ENCODE data around the gene PABPC4L.
"Not testable (repeated sequence)": the region's sequence is repeated elsewhere in the genome, so short reads cannot be mapped to it uniquely, and the experiment has no call there.

PABPC4L gene

DNA sequence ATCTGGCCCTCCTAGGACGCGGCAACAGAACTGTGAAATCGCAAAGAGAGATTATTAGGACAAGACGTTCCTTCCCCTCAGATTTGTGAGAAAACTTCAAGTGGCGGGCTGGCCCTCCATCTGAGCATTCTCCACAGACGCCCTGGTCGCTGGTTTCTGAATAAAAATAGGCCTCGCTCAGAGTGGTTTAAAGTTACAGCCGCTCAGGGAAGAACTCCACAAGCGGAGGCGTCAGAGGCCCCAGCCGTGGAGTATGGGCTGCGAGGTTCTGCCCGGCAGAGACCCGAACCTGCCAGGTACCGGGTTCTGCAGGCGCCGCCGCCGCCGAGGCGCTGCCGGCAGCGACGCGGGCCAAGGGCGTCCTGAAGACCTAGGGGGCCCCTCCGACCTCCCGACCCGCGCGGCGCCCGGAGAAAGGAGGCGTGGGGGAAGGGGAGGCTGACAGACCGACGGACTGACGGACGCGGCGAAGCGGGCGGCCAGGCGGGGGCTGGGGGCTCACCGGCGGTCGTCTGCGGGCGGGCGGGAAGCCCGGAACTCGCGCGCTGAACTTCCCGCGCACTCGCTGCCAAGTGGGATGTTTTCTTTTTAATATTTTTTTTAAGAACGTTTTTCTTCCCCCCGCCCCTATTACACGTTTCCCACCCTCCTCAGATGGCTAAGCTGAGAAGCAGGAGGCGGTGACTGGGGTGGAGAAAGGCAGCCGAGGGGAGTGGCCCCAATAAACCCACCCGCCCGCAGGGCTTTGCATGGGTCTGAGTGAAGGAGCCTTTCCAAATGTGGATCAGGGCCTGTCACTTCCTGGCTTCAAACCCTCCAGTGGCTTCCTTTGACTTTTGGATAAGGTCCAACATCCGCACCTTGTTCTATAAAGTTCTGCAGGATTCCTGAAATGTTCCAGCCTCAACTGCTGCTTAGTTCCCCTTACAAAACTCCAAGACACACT lies at the start of gene PABPC4L:
Gene PABPC4L (minus strand): TSS at position 574 of the 946 bp plus-strand sequence. CDS start 770 bp downstream, outside the sequence.
- DNase-seq (ENCODE audit: low read depth, low spot score): no peak

DNA sequence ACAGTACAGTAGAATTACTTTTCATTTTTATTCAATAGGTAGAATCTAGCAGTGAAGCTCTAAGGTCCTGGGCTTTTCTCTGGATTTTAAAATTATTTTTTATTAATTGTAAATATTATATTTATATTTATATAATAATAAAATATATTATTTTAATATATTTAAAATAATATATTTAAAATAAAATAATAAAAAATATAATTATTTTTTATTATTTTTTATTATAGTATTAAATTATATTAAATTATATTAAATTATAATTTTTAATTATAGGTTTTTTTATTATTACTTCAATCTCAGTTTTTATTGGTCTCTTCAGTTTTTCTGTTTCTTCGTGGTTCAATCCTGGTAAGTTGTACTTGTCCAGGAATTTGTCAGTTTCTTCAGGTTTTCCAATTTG lies 49.7 kb upstream of the PABPC4L start:
- DNase-seq (ENCODE audit: low read depth, low spot score): no peak

DNA sequence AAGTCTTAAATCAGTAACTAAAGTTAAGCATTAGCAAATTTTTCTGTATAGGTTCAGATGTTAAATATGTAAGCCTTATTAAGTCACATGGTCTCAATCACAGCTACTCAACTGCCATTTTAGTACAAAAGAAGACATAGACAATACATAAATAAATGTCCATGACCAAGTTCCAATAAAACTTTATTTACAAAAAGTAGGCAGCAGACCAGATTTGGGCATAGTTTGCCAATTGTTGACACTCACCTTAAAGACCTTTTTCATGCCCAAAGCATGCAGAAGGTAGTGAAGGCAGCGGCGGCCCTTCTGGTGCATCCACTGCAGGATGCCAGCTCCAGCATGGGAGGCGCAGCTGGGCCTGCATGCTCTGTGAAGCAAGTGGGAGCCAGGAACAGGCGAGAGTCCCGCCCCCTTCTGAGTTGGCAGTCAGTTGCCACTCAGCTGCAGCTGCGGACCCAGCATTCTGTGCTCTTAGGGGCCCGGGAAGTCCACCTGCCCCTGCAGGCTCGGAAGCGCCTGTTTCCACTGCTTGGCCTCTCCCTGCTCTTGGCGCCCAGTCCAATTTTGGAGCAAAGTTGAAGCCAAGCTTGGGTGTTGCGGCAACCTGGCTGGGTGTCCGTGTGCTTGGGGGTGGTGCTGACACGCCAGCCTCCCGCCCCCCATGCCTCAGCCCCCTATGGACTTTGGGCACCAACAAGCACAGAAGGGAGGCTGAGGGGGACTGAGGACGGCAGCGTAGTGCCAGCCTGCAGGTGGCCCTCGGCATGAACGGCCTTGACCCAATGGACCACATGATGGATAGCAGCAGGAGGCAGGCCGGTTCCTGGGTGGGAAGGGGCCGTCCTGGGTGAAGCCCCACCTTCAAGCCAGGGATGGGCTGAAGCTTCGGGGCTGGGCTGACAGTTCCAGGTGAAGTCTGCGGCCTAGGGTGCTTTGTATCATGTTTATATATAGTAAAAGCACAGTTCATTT lies 42.4 kb upstream of the PABPC4L start:
- DNase-seq (ENCODE audit: low read depth, low spot score): no peak

DNA sequence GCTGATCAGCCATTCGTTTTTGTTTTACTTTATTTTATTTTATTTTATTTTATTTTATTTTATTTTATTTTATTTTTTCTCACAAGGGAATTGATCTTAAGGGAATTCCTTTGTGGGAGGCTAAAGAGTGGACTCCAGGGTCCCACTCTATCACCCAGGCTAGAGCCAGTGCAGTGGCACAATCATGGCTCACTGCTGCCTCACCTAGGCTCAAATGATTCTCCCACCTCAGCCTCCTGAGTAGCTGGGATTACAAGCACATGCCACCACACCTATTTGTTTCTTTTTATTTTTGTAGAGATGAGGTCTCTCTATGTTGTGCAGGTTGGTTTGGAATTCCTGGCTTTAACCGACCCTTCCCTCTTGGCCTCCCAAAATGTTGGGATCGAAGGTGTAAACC lies 17.5 kb upstream of the PABPC4L start:
- DNase-seq (ENCODE audit: low read depth, low spot score): no peak

DNA sequence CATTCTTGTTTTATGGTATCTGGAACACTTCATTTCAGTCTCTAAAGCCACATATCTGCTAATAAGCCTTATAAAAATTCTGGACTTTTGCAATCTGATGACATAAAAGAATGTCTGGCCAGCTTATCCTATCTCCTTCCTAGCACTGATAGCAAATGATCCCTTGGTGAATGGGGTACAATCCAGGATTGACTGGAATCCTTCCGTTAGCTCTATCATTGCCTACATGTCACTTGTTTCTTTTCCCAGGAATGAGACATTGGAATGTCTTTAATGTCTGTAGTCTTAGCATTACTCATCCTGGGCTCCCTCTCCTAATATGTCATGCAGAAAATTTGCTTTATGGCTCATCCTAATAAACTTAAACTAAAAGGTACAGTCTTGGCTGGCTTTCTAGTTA lies 14.8 kb upstream of the PABPC4L start:
- no peak for DNase-seq (ENCODE audit: low read depth, low spot score)

DNA sequence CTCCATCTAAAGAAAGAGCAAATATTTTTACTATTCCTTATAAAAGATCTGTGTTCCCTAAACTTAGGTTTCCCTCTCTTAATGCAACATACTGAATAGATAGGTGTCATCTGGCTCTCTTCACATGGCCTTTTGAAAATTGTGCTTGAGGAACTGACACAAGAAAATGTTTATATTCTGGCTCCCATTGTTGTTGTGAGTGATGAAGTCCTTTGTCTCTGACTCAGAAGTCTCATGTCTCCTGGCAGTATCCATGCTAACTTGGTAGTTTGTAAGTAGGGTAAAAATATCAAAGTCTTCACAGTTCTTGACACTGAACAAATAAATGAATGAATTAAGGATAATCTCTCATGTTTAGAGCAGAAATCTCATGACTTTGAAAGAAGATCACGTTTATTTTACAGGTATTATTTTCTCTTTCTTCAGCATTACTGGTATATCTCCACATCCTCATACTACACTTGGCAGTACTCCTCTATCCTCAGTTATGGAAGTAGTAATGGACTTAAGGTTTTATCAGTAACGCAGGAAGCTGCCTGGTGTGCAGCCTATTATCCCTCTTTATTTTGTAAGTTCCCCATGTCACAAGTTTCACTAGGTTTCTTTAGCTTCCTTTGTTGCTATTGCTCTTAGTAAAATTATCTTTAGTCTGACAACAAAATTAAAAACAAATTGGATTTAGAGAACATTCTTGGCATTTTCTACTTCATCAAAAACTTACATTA lies 14.2 kb upstream of the PABPC4L start:
- DNase-seq (ENCODE audit: low read depth, low spot score): no peak

DNA sequence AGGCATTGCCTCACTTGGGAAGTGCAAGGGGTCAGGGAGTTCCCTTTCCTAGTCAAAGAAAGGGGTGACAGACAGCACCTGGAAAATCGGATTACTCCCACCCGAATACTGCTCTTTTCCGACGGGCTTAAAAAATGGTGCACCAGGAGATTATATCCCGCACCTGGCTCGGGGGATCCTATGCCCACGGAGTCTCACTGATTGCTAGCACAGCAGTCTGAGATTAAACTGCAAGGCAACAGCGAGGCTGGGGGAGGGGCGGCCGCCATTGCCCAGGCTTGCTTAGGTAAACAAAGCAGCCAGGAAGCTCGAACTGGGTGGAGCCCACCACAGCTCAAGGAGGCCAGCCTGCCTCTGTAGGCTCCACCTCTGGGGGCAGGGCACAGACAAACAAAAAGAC lies 6.4 kb upstream of the PABPC4L start:
- DNase-seq (ENCODE audit: low read depth, low spot score): not testable (repeated sequence)

DNA sequence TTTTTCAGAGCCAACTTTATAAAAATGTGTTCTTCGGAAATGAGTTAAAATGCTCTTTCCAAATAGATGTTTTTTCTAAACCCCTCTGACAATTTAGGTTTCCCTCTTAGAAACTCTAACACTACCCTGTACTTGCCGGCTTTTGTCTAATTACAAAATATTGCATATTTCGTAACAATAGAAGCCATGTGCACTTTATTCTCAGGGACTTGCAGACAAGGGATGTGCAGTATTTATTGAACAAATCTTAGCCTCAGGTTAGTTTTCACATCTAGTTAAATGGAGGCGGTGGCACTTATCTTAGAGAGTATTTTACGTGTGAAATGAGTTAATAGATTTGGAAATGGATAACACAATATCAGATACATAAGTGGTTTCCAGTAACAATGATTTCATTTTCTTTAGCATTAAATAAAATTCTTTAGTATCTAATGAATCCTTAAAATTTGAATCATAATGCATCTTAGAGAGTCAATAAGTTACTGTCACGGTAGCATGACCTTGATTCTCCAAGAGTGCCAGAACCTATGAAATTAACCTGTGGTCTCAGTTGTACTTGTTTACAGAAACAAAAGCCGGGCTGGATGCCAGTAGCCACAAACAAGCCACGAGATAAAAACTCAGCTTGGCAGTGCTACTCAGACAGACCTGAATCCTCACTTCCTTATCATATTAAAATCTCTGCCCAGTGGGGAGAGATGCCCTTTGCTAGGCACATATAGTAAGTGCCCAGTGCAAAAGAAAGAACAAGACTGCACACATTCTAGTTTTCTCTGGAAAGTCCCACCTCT lies 772 bp upstream of the PABPC4L start:
- no peak for DNase-seq (ENCODE audit: low read depth, low spot score)

DNA sequence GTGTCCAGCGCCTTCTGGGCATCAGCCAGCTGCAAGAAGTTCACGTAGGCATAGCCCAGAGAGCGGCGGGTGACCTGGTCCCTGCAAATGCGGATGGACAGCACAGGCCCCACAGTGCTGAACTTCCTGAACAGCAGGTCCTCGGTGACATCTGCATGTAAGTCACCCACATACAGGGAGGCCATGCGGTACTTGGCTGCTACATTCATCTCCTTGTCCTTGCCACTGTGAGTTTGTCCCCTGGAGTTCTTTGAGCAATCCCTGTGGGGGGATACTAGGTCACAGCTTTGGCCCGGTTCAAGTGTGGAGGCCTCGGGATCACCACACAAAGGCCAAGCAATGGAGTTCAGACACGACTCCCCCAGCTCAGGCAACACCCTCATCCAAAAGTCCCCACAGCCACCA lies 776 bp downstream of the PABPC4L start:
- DNase-seq (ENCODE audit: low read depth, low spot score): no peak

DNA sequence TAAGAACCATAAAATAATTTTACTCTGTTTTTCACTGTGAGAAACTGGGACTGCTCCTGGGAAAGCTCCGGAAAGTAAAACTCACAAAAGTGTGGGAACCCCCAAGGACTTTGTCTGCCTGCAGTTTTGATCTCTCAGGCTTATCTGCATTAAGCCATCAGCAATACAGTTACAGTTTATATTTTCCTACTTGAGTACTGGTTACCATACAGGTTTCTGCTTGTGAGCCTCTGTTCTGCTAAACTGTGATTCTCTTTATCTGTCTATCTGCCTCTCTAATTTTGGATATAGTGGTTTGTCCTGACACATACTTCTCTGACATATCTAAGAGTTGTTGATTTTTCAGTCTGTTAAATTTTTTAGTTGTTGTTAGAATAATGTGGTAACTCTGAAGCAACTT lies 11.6 kb downstream of the PABPC4L start:
- no peak for DNase-seq (ENCODE audit: low read depth, low spot score)

DNA sequence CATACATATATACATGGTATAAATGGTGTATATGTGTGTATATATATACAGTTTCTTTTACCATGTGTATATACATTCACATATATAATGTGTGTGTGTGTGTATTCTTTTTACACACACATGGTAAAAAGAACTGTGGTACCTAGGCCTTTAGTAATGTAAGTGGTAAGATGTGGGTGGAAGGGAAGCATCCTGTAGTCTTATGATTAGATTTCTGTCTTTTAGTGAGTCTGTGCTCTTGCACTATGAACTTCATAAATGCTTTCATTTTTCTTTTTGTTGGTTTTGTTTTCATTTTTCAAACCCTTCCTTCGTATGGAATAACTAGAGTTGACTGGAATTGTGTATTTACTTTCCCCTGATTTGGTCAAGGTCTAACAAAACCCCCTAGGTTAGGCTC lies 12.1 kb downstream of the PABPC4L start:
- no peak for DNase-seq (ENCODE audit: low read depth, low spot score)

DNA sequence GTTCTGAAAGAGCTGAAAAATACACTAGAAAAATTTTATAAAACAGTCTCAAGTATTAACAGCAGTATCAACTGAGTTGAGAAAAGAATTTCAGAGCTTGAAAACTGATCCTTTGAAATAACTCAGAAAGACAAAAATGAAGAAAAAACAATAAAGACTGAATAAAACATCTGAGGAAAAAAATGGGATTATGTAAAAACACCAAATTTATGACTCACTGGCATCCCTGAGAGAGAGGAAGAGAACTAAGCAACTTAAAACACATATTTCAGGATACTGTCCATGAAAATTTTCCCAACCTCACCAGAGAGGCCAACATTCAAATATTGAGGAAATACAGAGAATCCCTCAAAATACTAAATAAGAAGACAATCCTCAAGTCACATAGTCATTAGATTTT lies 22.9 kb downstream of the PABPC4L start:
- DNase-seq (ENCODE audit: low read depth, low spot score): no peak

DNA sequence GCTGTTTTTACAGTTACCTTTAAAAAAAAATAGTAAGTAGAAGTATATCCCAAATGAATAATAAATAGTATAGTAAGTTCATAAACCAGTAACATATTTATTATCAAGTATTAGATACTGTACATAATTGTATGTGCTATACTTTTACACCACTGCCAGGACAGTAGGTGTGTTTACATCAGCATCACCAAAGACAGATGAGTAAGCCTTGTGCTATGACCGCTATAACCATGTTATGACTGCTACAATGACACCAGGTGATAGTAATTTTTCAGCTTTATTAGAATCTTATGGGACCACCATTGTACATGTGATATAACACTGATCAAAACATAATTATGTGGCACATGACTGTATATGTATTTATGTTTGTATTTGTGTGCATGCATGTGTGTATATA lies 27.3 kb downstream of the PABPC4L start:
- DNase-seq (ENCODE audit: low read depth, low spot score): no peak

DNA sequence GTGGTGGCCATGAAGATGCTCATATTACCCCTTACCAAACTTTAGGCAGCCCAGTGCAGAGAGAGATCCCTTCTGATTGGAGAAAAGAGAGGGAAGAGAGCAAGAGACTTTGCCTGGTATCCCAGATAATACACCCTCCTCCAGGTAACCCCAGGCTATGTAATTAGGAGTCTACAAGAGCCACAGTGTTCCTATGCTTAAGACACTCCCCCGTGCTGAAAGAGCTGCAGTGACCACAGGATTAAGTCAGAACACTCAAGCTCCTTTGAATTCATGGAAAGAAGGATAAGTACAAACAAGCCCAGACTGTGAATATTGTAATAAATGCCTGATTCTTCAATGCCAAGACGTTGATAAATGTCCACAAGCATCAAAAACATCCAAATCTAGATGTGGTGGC lies 41.4 kb downstream of the PABPC4L start:
- DNase-seq (ENCODE audit: low read depth, low spot score): no peak

DNA sequence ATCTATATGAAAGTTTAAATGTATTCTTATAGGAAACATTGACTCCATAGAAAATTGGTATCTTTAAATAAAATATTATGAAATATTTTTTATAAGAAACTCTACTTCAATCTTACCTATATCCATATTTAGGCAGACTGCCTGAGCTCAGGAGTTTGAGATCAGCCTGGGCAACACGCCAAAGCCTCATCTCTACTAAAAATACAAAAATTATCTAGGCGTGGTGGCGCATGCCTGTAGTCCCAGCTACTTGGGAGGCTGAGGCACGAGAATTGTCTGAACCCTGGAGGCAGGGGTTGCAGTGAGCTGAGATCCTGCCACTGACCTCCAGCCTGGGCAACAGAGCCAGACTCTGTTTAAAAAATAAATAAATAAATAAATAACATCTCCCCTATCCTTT lies 47.5 kb downstream of the PABPC4L start:
- no peak for DNase-seq (ENCODE audit: low read depth, low spot score)

DNA sequence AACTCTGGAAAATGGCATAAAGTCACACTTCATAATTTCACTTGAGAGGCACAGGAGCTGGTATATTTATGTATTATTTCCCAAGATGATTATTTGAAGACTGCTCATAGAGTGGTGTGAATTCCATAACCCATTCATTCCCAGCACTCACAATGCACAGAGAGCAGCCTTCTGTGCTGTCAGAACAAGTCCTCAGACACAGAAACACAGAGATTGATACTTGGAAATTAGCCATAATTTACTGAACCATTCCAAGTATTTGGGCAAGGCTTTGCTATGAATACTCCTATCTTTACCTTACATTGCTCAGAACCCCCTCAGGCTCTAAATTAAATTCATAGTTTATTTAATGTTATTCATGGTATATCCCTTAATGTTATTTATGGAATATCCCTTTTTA lies 53.6 kb downstream of the PABPC4L start:
- no peak for DNase-seq (ENCODE audit: low read depth, low spot score)

Measured in activated CD4-positive, CD25-positive, alpha-beta regulatory T cell treated with anti-CD3 and anti-CD28 coated beads, Interleukin-2, amount 50 U/mL, for 16 hours (primary cell).